Chondrocyte (in vitro differentiated cells): ENCODE measurements around the gene HACL1. TPM values are rescaled to one million over a fixed set of nuclear protein-coding genes. Genes with fewer than 3 reads are reported as not detected.

Source experiments
- DNase-seq: peaks from one replicate; pipeline ENCODE4 v3.0.0; 2021; ENCODE audit warnings: mixed read lengths, low spot score
- H3K27ac Mint-ChIP-seq: one replicate; pipeline ENCODE4 v1.8.0; 2021; ENCODE audit warnings: mild to moderate bottlenecking, moderate library complexity, mixed read lengths; ENCODE audit not compliant: unreplicated experiment
- H3K27me3 Mint-ChIP-seq: 2 replicates; pipeline ENCODE4 v1.8.0; 2021; ENCODE audit warnings: low read depth, mixed read lengths
- H3K36me3 Mint-ChIP-seq: 2 replicates; pipeline ENCODE4 v1.8.0; 2021; ENCODE audit warnings: low read depth, mixed read lengths
- H3K4me1 Mint-ChIP-seq: 2 replicates; pipeline ENCODE4 v1.8.0; 2021; ENCODE audit warnings: low read depth, mild to moderate bottlenecking, mixed read lengths
- H3K4me3 Mint-ChIP-seq: one replicate; pipeline ENCODE4 v1.8.0; 2021; ENCODE audit warnings: mild to moderate bottlenecking, moderate library complexity, mixed read lengths; ENCODE audit not compliant: unreplicated experiment
- H3K9me3 Mint-ChIP-seq: 2 replicates; pipeline ENCODE4 v1.8.0; 2021; ENCODE audit warnings: low read depth, mixed read lengths
- total RNA-seq: library from RNA; stranded (reverse); gene quantifications from 3 replicates; pipeline ENCODE4 v1.2.1, GENCODE V29; 2021
- TF ChIP-seq, protein P1 (sequence below): fragments of 200-600 bp; sonication (generic); IDR thresholded peaks from 2 replicates; pipeline ENCODE4 v1.5.0; 2021; ENCODE audit warnings: antibody characterized with exemption, mild to moderate bottlenecking, moderate library complexity

The HACL1 gene
- total RNA-seq, 1 donor from 2014 or later, result 16.9 TPM

DNA sequence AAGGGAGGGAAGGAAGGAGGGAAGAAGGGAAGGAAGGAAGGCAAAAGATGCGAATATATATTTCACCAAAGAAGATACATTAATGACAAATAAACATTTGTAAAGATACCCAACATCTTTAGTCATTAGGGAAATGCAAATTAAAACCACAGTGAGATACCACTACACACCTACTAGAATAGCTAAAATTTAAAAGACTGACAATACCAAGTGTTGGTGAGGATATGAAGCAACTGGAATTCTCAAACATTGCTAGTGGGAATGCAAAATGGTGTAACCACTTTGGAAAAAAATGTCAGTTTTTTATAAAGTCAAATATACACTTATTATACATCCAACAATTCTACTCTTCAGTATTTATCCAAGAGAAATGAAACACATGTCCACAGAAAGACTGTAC lies 75.6 kb downstream of the HACL1 start:
- no peak overlapping the region for H3K4me3 Mint-ChIP-seq
- peaks cover 3% of the 10 kb centered on the region for H3K9me3 Mint-ChIP-seq

DNA sequence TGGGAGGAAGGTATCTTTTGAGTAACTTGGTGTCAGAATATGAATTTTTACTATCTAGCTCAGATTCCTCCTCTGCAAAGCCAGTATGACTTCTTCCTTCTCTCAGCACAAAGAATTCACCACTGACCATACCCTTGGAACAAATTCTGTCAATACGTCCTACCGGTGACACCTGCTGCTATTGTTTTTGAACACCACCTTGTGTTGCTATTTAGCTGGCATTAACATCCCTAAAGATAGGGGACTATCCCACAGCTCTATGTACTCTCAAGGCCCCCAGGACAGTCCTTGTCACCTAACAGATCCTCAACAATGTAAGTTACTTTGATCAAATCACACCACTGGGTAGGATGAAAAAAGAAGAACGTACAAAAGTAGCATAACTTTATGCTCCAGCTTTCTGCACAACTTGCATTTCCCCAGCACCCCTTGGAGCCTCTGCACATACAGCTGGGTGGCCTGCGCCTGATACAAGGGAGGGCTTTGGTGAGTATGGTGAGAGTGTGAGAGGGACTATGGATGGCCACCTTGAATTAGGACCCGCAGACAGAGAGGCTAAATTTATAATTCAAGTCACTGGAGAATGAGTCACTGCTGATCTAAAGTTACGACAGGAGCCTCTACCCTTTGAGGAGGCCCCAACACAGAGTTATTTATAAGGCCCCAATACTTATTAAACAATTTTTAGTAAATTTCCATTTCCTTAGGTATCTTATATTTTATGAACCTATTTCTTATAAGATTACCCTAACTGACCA lies 77.5 kb downstream of the HACL1 start:
- TF ChIP-seq, protein P1, sequence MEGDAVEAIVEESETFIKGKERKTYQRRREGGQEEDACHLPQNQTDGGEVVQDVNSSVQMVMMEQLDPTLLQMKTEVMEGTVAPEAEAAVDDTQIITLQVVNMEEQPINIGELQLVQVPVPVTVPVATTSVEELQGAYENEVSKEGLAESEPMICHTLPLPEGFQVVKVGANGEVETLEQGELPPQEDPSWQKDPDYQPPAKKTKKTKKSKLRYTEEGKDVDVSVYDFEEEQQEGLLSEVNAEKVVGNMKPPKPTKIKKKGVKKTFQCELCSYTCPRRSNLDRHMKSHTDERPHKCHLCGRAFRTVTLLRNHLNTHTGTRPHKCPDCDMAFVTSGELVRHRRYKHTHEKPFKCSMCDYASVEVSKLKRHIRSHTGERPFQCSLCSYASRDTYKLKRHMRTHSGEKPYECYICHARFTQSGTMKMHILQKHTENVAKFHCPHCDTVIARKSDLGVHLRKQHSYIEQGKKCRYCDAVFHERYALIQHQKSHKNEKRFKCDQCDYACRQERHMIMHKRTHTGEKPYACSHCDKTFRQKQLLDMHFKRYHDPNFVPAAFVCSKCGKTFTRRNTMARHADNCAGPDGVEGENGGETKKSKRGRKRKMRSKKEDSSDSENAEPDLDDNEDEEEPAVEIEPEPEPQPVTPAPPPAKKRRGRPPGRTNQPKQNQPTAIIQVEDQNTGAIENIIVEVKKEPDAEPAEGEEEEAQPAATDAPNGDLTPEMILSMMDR, result no peak
- DNase-seq, result no peak
- H3K4me1 Mint-ChIP-seq, result peaks cover 46% of the 10 kb centered on the region
- no peaks in the 10 kb centered on the region for H3K36me3 Mint-ChIP-seq
- H3K4me3 Mint-ChIP-seq, result no peak overlapping the region
- H3K27ac Mint-ChIP-seq, result peak overlapping the region; percentile 18
- H3K9me3 Mint-ChIP-seq, result peaks cover 3% of the 10 kb centered on the region
- no peaks in the 10 kb centered on the region for H3K27me3 Mint-ChIP-seq

More for the DNA sequence above, 75.6 kb downstream of the HACL1 start:
- Mint-ChIP-seq H3K27ac (no peak overlapping the region), H3K27me3 (no peaks in the 10 kb centered on the region), H3K36me3 (no peaks in the 10 kb centered on the region), H3K4me1 (peaks cover 37% of the 10 kb centered on the region)
- TF ChIP-seq, protein P1, result no peak
- DNase-seq, result no peak

DNA sequence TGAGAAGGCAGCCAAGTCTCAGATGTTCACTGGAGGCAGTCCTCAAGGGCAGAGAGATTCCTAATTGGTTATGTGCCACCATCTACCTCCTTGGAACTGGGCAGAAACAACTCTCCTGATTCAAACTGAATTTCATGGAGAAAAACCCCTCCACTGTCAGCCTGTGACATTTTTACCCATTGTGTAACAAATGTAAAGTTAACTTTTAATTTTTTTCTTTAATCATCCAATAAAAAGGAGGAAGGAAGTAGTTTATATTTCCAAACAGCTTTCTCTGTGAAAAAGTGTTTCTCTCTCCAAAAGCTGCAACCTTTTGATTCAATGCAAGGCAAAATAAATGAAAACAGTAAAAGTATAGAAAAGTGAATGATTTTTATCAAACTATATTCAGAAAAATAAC lies 79.4 kb downstream of the HACL1 start:
- DNase-seq, result no peak
- TF ChIP-seq, protein P1, result no peak
- Mint-ChIP-seq H3K4me1 (peaks cover 46% of the 10 kb centered on the region), H3K4me3 (peak overlapping the region; percentile 32), H3K27me3 (no peaks in the 10 kb centered on the region), H3K27ac (peak overlapping the region; percentile 86), H3K36me3 (no peaks in the 10 kb centered on the region), H3K9me3 (peaks cover 3% of the 10 kb centered on the region)

DNA sequence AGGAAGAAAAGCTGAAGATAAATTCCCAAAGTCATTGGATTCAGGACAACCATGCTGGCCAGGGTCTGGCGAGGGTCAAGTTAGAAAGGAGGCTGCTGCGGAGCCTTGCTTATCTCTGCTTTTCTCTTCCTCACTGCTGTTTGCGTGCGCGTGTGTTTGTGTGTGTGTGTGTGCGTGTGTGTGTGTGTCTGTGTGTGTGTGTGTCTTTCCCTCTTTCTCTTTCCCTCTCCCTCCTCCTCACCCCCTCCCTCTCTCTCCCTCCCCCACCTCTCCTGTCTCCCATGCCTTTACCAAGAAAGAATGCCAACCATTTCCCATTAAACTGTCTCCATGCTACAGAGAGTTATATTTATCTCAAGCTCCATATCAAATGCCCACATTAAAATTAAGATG lies 79.8 kb downstream of the HACL1 start, which contains the start of gene COLQ:
COLQ (minus strand) TSS at position 134 of the 393 bp plus-strand sequence; CDS start at position 53, 81 bp downstream.
- Mint-ChIP-seq H3K27me3 (no peaks in the 10 kb centered on the region), H3K4me1 (peaks cover 46% of the 10 kb centered on the region), H3K9me3 (peaks cover 3% of the 10 kb centered on the region), H3K36me3 (no peaks in the 10 kb centered on the region), H3K27ac (peak within 1 kb of the TSS; percentile 86), H3K4me3 (peak within 1 kb of the TSS; percentile 64)
- no peak for DNase-seq
- TF ChIP-seq, protein P1, result no peak

DNA sequence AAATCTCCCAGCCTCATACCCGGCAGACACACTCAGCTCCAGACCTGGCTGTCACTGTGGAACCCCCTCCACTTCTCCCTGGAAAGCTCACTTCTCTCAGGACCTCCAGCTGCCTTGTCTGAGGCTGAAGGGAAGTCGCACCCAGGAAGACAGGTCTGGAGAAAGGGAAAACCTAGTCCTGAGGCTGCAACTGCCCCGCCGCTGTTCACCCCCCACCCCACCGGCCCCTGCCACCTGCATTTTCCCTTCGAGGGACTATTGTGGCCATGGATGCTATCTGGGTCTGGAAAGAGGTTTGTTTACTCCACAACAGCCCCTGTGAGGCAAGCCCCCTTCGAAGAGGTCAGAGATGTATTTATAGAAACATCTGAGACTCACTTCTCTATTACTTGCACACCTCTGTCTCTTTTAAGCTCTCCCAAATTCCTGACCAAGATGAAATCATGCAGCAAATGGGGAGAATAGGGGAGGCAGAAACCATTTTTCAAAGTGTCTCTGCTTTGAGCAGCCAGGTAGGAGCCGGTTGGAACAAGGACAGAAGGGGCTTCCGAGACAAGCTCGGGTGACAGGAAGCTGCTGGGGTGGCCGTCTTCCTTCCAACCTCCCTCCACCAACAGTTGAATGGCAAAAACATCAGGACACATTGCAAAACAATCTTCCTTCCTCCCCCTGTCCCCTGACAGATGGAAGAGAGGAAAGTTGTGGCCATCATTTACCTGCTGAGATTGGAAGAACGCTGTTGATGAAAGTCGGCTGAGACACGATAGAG lies 80.4 kb downstream of the HACL1 start:
- TF ChIP-seq, protein P1, result no peak
- no peaks in the 10 kb centered on the region for H3K27me3 Mint-ChIP-seq
- peaks cover under 1% of the 10 kb centered on the region for H3K9me3 Mint-ChIP-seq
- no peaks in the 10 kb centered on the region for H3K36me3 Mint-ChIP-seq
- H3K4me3 Mint-ChIP-seq, result peak overlapping the region; percentile 64
- peak overlapping the region; percentile 86 for H3K27ac Mint-ChIP-seq
- no peak for DNase-seq
- peaks cover 46% of the 10 kb centered on the region for H3K4me1 Mint-ChIP-seq
